Lung (tissue), 12 donors: ENCODE measurements around the gene ANKRD6. TPM values are rescaled to one million over a fixed set of nuclear protein-coding genes. Genes with fewer than 3 reads are reported as not detected.

Source experiments
- ATAC-seq: fragments of 200-7000 bp; cut with Tn5 transposase; one replicate; pipeline ENCODE4 v1.9.1; 2020; ENCODE audit warnings: moderate number of reproducible peaks; ENCODE audit not compliant: insufficient read depth, low FRiP score
- DNase-seq, 3 donors: peaks; one replicate each; pipeline ENCODE4 v3.0.0-alpha.2; 2013 to 2017
- H3K27ac ChIP-seq, 2 donors: one replicate each; pipeline ENCODE4 v1.5.1; 2013; ENCODE audit warnings: mild to moderate bottlenecking in 2 of 2, moderate library complexity in 2 of 2, control low read depth in 1 of 2, inconsistent platforms in 1 of 2, low read depth in 1 of 2, low read length in 1 of 2
- H3K27me3 ChIP-seq, 3 donors: one replicate each; pipeline ENCODE4 v1.5.1; 2013; ENCODE audit warnings: low read length in 2 of 3; ENCODE audit not compliant: control insufficient read depth in 3 of 3, insufficient read depth in 3 of 3
- H3K36me3 ChIP-seq, 4 donors: one replicate each; pipeline ENCODE4 v1.5.1; 2013; ENCODE audit warnings: low read length in 4 of 4, mild to moderate bottlenecking in 1 of 4, moderate library complexity in 1 of 4; ENCODE audit not compliant: control insufficient read depth in 4 of 4, insufficient read depth in 4 of 4
- H3K4me1 ChIP-seq, 5 donors: one replicate each; pipeline ENCODE4 v1.5.1; 2013; ENCODE audit warnings: low read length in 5 of 5, mild to moderate bottlenecking in 2 of 5, moderate library complexity in 1 of 5; ENCODE audit not compliant: control insufficient read depth in 5 of 5, insufficient read depth in 5 of 5
- H3K4me3 ChIP-seq: one replicate; pipeline ENCODE4 v1.5.1; 2013; ENCODE audit warnings: mild to moderate bottlenecking, control low read depth, moderate library complexity
- H3K9ac ChIP-seq, 2 donors: one replicate each; pipeline ENCODE4 v1.5.1; 2013; ENCODE audit warnings: low read length in 2 of 2, control low read depth in 1 of 2; ENCODE audit not compliant: insufficient read depth in 1 of 2
- H3K9me3 ChIP-seq, 4 donors: one replicate each; pipeline ENCODE4 v1.5.1; 2013; ENCODE audit warnings: low read length in 3 of 4, mild to moderate bottlenecking in 1 of 4, moderate library complexity in 1 of 4; ENCODE audit not compliant: control insufficient read depth in 4 of 4, insufficient read depth in 3 of 4
- WGBS, 2 donors: extraction: QIAGEN DNeasy Blood & Tissue Kit; methylation state at CpG; one replicate each; pipeline ENCODE4 v1.1.7; 2013; 5-methylcytosine and 5-hydroxymethylcytosine counted together
- polyA plus RNA-seq, 2 donors: library from polyadenylated mRNA; stranded (reverse); fragments of 200-250 nt; gene quantifications; one replicate each; pipeline ENCODE4 v1.2.1, GENCODE V29; 2013
- total RNA-seq, 2 donors: library from RNA; depleted of rRNA in 1 of 2; stranded (reverse); fragments of >200 nt in 1 of 2; gene quantifications; one replicate each; pipeline ENCODE4 v1.2.1, GENCODE V29; 2014 to 2021
- TF ChIP-seq, protein P1 (sequence below): IDR thresholded peaks from 2 replicates; pipeline ENCODE4 v1.5.1; 2012; ENCODE audit warnings: mild to moderate bottlenecking; ENCODE audit errors: control extremely low read depth, extremely low read depth
- donor health status: control.
- donor health status: control.
- donor health status: Bipolar disorder and iron deficiency.
- donor health status: healthy.
- donor health status: DM: yes; HTN: yes; CAD: no.

ANKRD6 gene
- total and polyA plus RNA-seq, 4 donors, result 4.4 to 29.4 (median 16.0) TPM

DNA sequence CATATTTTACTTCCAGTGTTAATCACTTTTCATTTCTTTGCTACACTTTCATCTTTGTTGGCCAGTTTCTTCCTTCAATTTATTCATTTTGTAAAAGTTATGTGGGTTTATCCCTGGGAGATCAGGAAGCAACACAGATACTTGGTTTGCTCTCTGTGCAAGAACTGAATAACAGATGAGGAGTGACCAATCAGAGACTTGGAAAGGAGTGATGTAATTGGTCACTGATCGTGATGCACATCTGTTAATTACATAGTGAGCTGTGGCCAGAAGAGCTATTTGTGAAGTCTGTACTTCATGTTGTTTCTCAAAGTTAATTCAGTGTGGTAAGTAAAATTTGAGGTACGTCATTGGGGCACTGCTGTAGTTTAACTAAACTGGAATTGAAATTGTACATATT lies 21.3 kb downstream of the ANKRD6 start:
- WGBS, 2 donors, result 80 to 82% methylated on average over 2 of the region's 2 CpGs
- H3K36me3 ChIP-seq, result no peaks in the 10 kb centered on the region
- TF ChIP-seq, protein P1, sequence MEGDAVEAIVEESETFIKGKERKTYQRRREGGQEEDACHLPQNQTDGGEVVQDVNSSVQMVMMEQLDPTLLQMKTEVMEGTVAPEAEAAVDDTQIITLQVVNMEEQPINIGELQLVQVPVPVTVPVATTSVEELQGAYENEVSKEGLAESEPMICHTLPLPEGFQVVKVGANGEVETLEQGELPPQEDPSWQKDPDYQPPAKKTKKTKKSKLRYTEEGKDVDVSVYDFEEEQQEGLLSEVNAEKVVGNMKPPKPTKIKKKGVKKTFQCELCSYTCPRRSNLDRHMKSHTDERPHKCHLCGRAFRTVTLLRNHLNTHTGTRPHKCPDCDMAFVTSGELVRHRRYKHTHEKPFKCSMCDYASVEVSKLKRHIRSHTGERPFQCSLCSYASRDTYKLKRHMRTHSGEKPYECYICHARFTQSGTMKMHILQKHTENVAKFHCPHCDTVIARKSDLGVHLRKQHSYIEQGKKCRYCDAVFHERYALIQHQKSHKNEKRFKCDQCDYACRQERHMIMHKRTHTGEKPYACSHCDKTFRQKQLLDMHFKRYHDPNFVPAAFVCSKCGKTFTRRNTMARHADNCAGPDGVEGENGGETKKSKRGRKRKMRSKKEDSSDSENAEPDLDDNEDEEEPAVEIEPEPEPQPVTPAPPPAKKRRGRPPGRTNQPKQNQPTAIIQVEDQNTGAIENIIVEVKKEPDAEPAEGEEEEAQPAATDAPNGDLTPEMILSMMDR, result no peak
- no peaks in the 10 kb centered on the region for H3K4me1 ChIP-seq
- no peak overlapping the region for H3K4me3 ChIP-seq
- H3K9me3 ChIP-seq, result no peaks in the 10 kb centered on the region
- no peak overlapping the region for H3K9ac ChIP-seq
- DNase-seq, result no peak
- no peak overlapping the region for H3K27ac ChIP-seq
- H3K27me3 ChIP-seq, result no peaks in the 10 kb centered on the region
- ATAC-seq, result no peak

DNA sequence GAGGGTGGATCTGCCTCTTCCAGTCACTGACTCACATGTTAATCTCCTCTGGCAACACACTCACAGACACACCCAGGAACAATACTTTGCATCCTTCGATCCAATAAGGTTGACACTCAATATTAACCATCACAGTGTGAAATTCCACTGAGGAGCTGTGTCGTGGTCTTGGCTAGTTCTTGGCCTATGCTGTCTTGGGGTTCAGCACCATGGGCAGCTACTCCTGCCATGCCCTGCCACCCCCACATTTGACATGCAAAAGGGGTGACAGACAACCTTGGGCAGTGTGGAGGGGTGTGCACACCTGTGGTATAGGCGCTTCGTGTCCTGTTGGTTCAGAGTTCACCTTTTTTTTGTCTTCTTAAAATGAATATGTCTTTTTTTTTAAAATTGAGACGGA lies 25.8 kb downstream of the ANKRD6 start:
- H3K9ac ChIP-seq, result no peak overlapping the region
- H3K4me1 ChIP-seq, result no peaks in the 10 kb centered on the region
- 92 to 95% methylated on average over 5 of the region's 5 CpGs for WGBS, 2 donors
- no peaks in the 10 kb centered on the region for H3K27me3 ChIP-seq
- TF ChIP-seq, protein P1, result no peak
- H3K4me3 ChIP-seq, result no peak overlapping the region
- H3K36me3 ChIP-seq, result no peaks in the 10 kb centered on the region
- H3K27ac ChIP-seq, result no peak overlapping the region
- DNase-seq (no peak), ATAC-seq (no peak)
- no peaks in the 10 kb centered on the region for H3K9me3 ChIP-seq

DNA sequence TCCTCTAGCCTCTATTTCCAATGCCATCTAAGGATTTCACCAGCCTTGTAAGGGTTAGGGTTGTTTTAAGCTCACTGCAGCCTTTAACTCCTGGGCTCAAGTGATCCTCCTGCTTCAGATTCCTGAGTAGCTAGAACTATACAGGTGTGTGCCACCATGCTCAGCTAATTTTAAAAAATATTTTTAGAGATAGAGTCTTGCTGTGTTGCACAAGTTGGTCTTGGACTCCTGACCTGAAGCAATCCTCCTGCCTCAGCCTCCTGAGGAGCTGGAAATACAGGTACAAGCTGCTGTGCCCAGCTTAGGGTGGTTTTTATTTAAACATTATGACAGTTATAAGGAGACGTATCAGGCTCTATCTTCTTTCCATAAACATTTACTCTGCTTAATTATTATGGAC lies 26.5 kb downstream of the ANKRD6 start:
- H3K27me3 ChIP-seq, result no peaks in the 10 kb centered on the region
- TF ChIP-seq, protein P1, result no peak
- no peak for ATAC-seq
- peaks cover 0 to 2% (median 0%) of the 10 kb centered on the region in 5 donors for H3K4me1 ChIP-seq
- no peak overlapping the region for H3K27ac ChIP-seq
- H3K4me3 ChIP-seq, result no peak overlapping the region
- 79 to 84% methylated on average over 1 of the region's 1 CpG for WGBS, 2 donors
- H3K9me3 ChIP-seq, result no peaks in the 10 kb centered on the region
- DNase-seq, result no peak
- H3K36me3 ChIP-seq, result no peaks in the 10 kb centered on the region
- no peak overlapping the region for H3K9ac ChIP-seq

DNA sequence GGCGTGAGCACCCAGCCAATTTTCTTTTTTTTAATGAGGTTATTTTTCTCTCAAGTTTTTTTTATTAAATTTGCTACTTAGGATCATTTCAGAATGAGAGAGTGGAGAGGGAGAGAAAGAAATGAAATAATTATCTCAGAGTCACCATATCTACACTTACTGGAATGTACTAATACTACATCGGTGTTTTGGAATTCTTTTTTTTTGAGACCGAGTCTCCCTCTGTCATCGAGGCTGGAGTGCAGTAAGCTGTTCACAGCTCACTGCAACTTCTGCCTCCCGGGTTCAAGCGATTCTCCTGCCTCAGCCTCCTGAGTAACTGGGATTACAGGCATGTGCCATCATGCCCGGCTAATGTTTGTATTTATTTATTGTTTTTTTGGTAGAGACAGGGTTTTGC lies 27.8 kb downstream of the ANKRD6 start:
- no peak overlapping the region for H3K27ac ChIP-seq
- no peak for ATAC-seq
- no peaks in the 10 kb centered on the region for H3K27me3 ChIP-seq
- H3K9me3 ChIP-seq, result no peaks in the 10 kb centered on the region
- no peak overlapping the region for H3K9ac ChIP-seq
- H3K36me3 ChIP-seq, result no peaks in the 10 kb centered on the region
- H3K4me3 ChIP-seq, result no peak overlapping the region
- no peak for DNase-seq
- TF ChIP-seq, protein P1, result no peak
- peaks cover 0 to 2% (median 0%) of the 10 kb centered on the region in 5 donors for H3K4me1 ChIP-seq
- WGBS, 2 donors, result 84 to 86% methylated on average over 7 of the region's 7 CpGs
